Mucosa of stomach (tissue), 1 donor: ENCODE results near the gene ARL16.

ENCODE experiments used
- H3K27me3 ChIP-seq: one replicate; pipeline ENCODE4 v1.7.0; 2013; ENCODE audit warnings: mild to moderate bottlenecking, low read length; ENCODE audit not compliant: control insufficient read depth, insufficient read depth
- H3K36me3 ChIP-seq: one replicate; pipeline ENCODE4 v1.7.0; 2013; ENCODE audit warnings: low read length; ENCODE audit not compliant: control insufficient read depth, insufficient read depth
- H3K4me1 ChIP-seq: one replicate; pipeline ENCODE4 v1.7.0; 2013; ENCODE audit warnings: mild to moderate bottlenecking, low read length; ENCODE audit not compliant: control insufficient read depth, insufficient read depth
- H3K4me3 ChIP-seq: one replicate; pipeline ENCODE4 v1.7.0; 2013; ENCODE audit warnings: low read length
- H3K9ac ChIP-seq: one replicate; pipeline ENCODE4 v1.7.0; 2013; ENCODE audit warnings: mild to moderate bottlenecking, low read length, moderate library complexity
- H3K9me3 ChIP-seq: one replicate; pipeline ENCODE4 v1.7.0; 2013; ENCODE audit warnings: mild to moderate bottlenecking, low read length, moderate library complexity; ENCODE audit not compliant: control insufficient read depth
- donor health status: Pancreatic carcinoma.

Gene ARL16

GRCh38 chr17:81696218-81696941, 12.8 kb upstream of the ARL16 start:
- Histone ChIP-seq H3K9me3 (no peaks in the 10 kb centered on the region), H3K36me3 (peaks cover 15% of the 10 kb centered on the region), H3K4me1 (peaks cover 1% of the 10 kb centered on the region), H3K9ac (no peak overlapping the region), H3K4me3 (no peak overlapping the region), H3K27me3 (no peaks in the 10 kb centered on the region)

GRCh38 chr17:81695801-81696200, 12.2 kb upstream of the ARL16 start:
- Histone ChIP-seq H3K4me3 (no peak overlapping the region), H3K4me1 (no peaks in the 10 kb centered on the region), H3K36me3 (peaks cover 15% of the 10 kb centered on the region), H3K27me3 (no peaks in the 10 kb centered on the region), H3K9me3 (no peaks in the 10 kb centered on the region), H3K9ac (no peak overlapping the region)

GRCh38 chr17:81695211-81695610, 11.6 kb upstream of the ARL16 start:
- peaks cover 15% of the 10 kb centered on the region for H3K36me3 ChIP-seq
- H3K27me3 ChIP-seq: no peaks in the 10 kb centered on the region
- H3K4me1 ChIP-seq: no peaks in the 10 kb centered on the region

GRCh38 chr17:81694810-81695209, 11.2 kb upstream of the ARL16 start:
- H3K4me1 ChIP-seq: no peaks in the 10 kb centered on the region
- no peaks in the 10 kb centered on the region for H3K9me3 ChIP-seq
- H3K27me3 ChIP-seq: no peaks in the 10 kb centered on the region
- no peak overlapping the region for H3K4me3 ChIP-seq
- H3K36me3 ChIP-seq: peaks cover 15% of the 10 kb centered on the region
- H3K9ac ChIP-seq: no peak overlapping the region

More at GRCh38 chr17:81695211-81695610, 11.6 kb upstream of the ARL16 start:
- H3K4me3 ChIP-seq: no peak overlapping the region
- H3K9me3 ChIP-seq: no peaks in the 10 kb centered on the region
- H3K9ac ChIP-seq: no peak overlapping the region

GRCh38 chr17:81693509-81694210, 10.1 kb upstream of the ARL16 start:
- Histone ChIP-seq H3K36me3 (peaks cover 15% of the 10 kb centered on the region), H3K9ac (no peak overlapping the region), H3K9me3 (no peaks in the 10 kb centered on the region), H3K4me3 (no peak overlapping the region), H3K4me1 (no peaks in the 10 kb centered on the region), H3K27me3 (no peaks in the 10 kb centered on the region)

DNA sequence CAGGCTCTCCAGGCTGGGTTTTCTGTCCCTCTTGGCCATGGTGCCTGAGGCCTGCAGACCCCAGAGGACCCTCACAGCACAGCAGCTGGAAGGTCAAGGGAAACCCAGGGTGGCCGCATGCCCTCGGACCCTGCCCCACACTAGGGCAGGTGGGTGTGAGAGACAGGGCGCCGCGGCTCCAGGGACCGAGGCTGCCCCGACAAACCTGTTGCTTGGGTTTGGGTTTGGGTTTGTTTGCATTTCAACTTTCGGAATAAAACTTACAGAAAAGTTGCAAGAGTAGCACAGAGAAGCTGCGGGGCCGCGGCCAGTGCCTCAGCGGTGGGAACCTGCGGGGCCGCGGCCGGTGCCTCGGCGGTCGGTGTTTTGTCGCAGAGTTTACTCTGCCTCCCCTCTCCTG, 8.0 kb upstream of the ARL16 start:
- peaks cover 15% of the 10 kb centered on the region for H3K36me3 ChIP-seq
- H3K9ac ChIP-seq: no peak overlapping the region
- no peaks in the 10 kb centered on the region for H3K9me3 ChIP-seq
- no peak overlapping the region for H3K4me3 ChIP-seq
- no peaks in the 10 kb centered on the region for H3K4me1 ChIP-seq
- H3K27me3 ChIP-seq: no peaks in the 10 kb centered on the region

- Histone ChIP-seq H3K27me3 (no peaks in the 10 kb centered on the region), H3K9ac (no peak overlapping the region), H3K4me1 (no peaks in the 10 kb centered on the region), H3K4me3 (no peak overlapping the region), H3K9me3 (no peaks in the 10 kb centered on the region), H3K36me3 (peaks cover 15% of the 10 kb centered on the region)
Measured at GRCh38 chr17:81691196-81691595, 7.6 kb upstream of the ARL16 start.

DNA sequence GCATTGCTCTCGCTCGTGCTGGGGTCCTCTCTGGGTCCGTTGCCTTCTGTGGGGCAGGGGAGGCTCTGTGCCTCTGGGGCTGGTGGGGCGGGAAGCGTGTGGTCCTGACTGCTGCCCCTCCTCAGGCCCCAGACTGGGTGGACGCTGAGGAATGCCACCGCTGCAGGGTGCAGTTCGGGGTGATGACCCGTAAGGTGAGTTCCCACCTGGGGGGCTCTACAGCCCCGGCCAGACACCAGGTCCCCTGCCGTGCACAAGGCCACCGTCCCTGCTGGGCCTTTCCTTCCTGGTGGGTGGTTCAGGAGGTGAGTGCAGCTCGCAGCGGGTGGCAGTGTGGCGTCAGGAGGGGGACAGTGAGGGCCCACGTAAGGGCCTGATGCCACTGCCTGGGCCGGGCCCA, 7.0 kb upstream of the ARL16 start:
- H3K4me3 ChIP-seq: no peak overlapping the region
- H3K9ac ChIP-seq: no peak overlapping the region
- H3K9me3 ChIP-seq: no peaks in the 10 kb centered on the region
- H3K36me3 ChIP-seq: peaks cover 15% of the 10 kb centered on the region
- H3K4me1 ChIP-seq: peaks cover 1% of the 10 kb centered on the region
- no peaks in the 10 kb centered on the region for H3K27me3 ChIP-seq

DNA sequence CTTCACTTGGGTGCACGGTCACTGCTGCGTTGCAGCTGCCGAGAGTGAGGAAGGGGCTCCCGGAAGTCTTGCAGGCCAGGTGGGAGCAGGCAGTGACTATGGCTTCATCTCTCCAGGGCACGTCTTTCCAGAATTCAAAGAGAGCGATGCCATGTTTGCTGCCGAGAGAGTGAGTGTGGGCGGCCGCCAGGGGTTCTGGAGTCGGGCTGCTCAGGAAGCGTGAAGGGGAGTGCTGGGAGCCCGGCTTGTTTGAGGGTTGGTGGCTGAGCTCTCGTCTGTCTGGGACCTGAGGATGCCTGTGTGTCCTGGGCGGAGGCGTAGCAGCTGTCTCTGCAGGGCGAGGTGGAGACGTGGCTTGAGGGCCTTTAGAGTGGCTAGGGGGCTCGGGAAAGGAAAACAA, 6.5 kb upstream of the ARL16 start:
- no peak overlapping the region for H3K4me3 ChIP-seq
- no peaks in the 10 kb centered on the region for H3K27me3 ChIP-seq
- no peak overlapping the region for H3K9ac ChIP-seq
- peaks cover 6% of the 10 kb centered on the region for H3K4me1 ChIP-seq
- H3K9me3 ChIP-seq: no peaks in the 10 kb centered on the region
- peaks cover 11% of the 10 kb centered on the region for H3K36me3 ChIP-seq

DNA sequence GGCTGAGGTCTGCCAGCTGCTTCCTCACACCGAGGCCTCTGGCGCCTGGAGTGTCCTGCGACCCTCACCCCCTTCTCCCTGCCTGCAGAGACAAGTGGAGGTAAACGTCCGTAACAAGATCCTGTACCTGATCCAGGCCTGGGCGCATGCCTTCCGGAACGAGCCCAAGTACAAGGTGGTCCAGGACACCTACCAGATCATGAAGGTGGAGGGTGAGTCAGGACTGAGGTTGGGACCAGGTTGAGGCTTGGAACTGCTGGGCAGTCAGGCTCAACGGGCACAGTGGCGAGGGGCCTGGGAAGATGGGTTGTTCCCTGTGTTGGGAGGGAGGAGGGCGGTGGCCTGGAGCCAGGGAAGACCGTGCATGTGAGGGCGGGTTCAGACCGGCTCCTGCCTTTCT, 5.0 kb upstream of the ARL16 start:
- H3K9me3 ChIP-seq: no peaks in the 10 kb centered on the region
- H3K27me3 ChIP-seq: no peaks in the 10 kb centered on the region

GRCh38 chr17:81687770-81688541, 4.4 kb upstream of the ARL16 start:
- Histone ChIP-seq H3K36me3 (peaks cover 2% of the 10 kb centered on the region), H3K4me3 (no peak overlapping the region), H3K9me3 (no peaks in the 10 kb centered on the region), H3K4me1 (peaks cover 14% of the 10 kb centered on the region), H3K27me3 (no peaks in the 10 kb centered on the region), H3K9ac (no peak overlapping the region)

More for the DNA sequence above, 5.0 kb upstream of the ARL16 start:
- Histone ChIP-seq H3K9ac (no peak overlapping the region), H3K4me1 (peaks cover 14% of the 10 kb centered on the region), H3K36me3 (peaks cover 6% of the 10 kb centered on the region), H3K4me3 (no peak overlapping the region)

DNA sequence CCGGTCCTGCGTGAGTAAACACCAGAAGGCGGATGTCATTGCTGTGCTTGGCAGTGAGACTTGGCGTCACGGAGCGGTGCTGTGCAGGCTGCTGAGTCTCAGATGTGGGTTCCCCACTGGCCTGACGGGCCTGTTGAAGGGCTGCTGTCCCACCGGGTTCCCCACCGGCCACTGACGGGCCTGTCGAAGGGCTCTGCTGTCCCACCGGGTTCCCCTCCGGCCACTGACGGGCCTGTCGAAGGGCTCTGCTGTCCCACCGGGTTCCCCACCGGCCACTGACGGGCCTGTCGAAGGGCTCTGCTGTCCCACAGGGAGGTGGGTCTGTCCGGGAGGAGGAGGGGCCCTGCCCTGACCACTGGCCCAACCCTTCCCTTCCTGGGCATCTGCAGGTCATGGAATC, 3.0 kb upstream of the ARL16 start:
- Histone ChIP-seq H3K36me3 (no peaks in the 10 kb centered on the region), H3K9ac (no peak overlapping the region), H3K27me3 (no peaks in the 10 kb centered on the region), H3K4me1 (peaks cover 14% of the 10 kb centered on the region), H3K4me3 (no peak overlapping the region), H3K9me3 (no peaks in the 10 kb centered on the region)
